HG03095 (cell line): ENCODE data around the gene P4HA3.

ENCODE experiments used
- ATAC-seq: cut with Tn5 transposase; IDR thresholded peaks from one replicate; pipeline ENCODE4 v1.9.1; 2021; ENCODE audit warnings: moderate library complexity; ENCODE audit not compliant: unreplicated experiment

Gene P4HA3

DNA sequence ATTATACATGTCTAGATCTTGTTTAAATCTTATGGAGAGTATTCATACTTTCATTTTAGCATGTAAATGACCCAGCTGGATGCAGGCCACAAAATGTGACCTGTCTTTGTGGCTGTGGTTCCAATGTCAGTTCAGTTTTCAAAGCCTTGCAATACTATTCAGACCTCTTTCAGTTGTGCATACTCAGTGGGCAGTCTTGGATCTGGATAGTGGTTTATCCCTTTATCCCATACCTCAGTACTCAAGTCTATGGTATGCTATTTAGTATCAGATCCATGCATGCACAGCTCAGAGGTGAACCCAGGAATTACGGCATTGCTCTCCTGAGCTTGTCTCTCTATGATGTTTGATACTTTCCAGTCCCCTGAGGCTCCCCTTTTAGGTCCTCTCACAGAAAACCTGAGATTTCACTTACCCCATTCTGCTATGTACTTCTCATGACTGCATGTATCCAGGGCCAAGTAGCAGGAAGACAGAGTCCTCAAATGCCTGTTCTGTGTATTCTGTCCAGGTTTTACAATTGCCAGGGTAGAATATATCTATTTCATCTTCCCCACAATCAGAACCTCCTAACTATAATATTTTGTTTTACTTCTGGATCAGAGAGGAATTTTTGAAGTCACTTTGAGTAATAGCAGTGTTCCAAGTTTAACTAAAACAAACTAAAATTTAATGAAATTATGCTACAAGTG lies 6.9 kb upstream of the P4HA3 start:
- no peak for ATAC-seq

DNA sequence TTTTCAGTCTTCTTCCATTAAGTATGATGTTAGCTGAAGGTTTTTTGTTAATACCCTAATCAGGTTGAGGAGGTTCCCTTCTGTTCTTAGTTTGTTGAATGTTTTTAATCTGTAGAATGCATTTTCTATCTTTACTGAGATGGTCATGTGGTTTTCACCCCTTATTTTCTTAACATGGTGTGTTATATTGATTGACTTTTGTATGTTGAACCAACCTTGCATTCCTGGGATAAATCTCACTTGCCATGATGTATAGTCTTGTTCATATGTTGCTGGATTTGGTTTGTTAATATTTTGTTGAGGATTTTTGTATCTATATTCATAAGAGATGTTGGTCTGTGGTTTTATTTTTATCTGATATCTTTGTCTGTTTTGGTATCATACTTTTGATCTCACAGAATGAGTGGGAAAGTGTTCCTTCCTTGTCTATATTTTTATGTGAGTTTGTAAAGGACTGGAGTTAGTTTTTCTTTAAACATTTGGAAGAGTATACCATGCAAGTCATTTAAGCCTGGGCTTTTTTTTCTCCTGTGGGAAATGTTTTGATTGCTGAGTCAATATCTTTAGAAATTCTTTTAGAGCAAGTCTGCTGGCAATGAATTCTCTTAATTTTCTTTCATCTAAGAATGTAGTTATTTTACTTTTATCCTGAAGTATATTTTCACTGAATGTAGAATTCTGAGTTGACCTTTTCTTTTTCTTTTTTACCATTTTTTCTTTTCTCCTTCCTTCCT lies 5.5 kb upstream of the P4HA3 start:
- ATAC-seq, result no peak

DNA sequence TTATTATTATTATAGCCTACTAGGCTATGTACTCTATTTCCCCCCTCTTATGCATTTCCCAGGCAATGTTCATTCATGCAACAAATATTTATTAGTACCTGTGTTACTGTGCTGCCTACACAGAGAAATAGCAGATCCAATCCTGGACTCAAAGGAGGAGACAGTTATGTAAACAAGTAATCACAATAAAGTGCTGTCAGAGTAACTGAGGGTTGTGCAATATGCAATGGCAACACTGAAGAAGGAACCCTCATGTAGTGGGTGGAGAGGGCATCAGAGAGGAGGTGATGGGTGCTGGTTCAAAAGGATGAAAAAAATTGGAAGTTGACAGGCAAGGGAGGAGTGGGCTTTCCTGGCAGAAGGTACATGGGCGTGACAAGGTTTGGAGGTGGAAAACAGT lies 886 bp upstream of the P4HA3 start:
- no peak for ATAC-seq

DNA sequence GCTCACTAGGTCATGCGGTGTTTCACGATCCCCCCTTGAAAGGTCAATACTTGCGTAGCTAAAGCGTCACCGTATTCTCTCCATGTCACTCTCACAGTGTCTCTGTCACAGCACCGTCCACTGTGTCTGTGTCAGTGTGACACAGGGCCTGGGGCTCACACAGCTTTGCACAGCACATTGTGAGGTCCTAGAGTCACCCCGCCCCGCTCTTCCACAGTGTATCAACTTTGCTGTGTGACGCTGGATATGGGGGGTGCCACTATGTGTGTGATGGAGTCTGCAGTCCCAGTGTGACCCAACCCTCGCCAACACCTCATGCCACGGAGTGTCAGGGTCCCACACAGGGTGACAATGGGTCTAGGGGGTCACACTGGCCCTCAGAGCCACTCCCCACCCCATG lies 583 bp downstream of the P4HA3 start:
- no peak for ATAC-seq

DNA sequence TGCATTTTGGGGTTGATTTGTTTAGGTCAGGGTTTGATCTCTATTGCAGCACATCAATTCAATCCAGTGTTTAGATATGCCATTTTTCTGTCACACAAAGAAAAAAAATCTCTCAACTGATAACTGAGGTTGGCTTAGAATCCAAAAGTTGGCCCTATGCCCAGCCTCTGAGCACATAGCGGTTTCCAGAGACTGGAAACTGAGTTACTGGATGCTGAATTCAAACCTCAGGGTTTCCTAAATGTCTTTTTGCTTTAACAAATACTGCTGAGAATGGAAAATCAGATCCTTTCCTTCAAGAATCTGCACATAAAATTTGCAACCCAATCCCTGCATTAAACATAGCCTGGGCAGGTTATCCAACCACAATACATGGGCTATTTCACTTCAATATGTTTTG lies 4.0 kb downstream of the P4HA3 start:
- no peak for ATAC-seq

DNA sequence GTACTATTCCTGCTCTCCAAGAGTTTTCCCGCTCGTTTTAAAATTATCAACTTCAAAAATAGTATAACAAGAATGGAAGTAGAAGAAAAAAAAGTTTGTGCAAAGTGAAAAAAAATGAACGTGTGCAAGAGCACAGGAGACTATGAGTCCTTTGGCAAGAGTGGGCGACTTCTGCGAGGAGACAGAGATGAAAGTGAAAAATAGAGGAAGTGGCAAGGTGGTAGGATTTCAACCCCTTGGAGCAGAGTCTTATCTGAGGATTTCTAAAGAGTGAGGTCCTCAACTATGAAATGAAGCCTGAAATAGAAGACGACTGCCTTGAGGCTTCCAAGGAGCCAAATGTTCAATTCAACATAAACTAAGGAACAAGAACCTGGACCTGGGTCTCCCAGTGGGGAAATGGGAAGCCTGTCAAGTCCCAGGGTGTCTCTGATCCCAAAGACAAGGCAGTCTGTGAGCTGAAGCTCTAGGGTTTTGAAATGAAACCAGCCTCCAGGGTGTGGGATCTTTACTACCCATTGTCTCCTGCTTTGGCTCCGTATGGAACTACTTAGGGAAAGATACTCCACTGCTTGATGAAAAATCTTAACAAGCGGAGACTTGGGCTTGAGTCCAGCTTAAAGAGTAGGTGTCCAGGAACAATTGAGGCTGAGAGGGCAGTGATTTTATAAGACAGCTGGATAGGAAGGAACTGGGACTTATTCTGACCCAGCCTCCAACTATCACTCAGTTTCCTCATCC lies 4.8 kb downstream of the P4HA3 start:
- ATAC-seq, result no peak

DNA sequence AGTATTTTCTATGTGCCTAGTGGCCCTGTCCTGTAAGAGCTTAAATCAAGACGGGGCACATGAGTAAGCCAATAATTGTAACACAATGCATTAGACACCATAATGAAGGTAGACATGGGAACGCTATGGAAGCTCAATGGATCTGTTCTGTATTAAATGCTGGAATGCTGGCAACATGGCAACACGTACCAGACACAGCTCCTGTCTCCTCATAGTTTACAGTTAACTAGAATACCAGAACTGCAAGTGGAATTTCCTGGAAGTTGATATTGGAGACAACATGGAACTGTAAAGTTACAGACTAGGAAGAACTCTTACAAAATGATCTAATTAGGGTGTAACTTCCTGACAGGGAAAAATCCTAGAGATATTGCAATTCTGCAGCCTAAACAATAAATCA lies 12.4 kb downstream of the P4HA3 start:
- no peak for ATAC-seq

DNA sequence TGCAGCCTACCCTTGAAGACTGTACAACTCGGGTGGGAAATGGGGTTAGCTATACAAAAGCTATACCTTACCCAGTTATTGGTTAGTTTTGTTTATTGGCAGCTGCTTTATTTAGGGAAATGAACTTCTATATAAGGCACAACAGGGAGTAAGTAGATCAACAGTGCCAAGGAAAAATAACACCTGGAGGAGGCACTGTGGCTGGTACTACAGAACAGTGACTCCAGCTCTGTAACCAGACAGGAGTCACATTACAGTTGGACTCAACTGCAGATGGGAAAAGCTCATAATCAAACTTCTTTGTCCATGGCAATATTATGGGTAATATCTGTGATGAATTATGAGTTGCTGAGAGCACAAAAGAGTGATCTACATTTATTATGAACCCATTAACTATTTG lies 14.0 kb downstream of the P4HA3 start:
- no peak for ATAC-seq

DNA sequence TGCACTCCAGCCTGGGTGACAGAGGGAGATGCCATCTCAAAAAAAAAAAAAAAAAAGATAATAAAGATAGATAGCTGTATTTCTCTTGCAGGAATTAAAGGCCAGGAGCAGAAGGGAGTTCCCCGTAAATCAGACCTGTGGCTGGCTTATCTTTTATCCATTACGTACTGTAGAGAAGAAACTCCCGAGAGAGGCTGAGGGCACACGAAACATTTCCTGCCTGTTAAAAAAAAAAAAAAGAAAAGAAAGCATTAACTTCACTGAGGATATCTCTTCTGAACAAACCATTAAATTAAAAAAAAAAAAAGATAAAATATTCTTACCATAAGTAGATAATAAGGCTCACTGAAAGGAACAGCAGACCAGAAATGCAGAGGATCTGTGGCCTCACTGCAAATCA lies 22.5 kb downstream of the P4HA3 start:
- ATAC-seq, result no peak

DNA sequence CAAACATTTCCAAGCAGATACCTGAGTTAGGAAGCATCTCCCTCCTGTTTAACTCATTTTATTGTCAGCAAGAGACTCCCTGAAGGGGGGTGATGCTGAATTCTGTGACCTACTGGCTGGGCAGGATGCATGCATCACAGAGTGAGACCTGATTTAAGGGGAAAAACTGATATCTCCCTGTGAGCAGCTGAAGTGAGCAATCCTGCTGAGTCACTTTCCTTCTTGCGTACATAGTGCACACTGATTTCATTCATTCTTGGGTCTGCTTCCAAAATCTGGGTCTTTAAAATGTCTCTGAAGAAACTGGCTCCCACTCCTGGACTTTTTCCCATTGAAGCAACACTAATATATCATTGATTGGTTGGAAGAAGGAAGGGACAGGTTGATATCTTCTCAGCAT lies 23.3 kb downstream of the P4HA3 start:
- ATAC-seq, result no peak

DNA sequence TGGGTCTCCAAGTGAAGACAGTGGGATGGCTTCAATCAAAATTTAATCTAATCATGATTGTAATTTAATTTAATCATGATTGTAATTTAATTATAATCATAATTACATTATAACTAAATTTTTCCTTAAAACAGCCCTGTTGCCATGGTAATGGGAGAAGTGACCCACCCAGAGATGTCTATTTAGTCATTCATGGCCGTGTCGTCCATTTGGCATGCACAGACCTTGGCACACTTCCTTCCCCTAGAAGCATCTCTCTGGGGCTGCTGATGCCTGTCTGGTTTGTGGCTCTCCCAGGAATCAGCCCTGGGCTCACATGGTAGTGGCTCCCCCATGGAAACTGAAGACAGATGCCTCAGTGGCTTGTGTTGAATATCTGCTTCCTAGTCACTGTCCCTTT lies 27.0 kb downstream of the P4HA3 start:
- no peak for ATAC-seq

DNA sequence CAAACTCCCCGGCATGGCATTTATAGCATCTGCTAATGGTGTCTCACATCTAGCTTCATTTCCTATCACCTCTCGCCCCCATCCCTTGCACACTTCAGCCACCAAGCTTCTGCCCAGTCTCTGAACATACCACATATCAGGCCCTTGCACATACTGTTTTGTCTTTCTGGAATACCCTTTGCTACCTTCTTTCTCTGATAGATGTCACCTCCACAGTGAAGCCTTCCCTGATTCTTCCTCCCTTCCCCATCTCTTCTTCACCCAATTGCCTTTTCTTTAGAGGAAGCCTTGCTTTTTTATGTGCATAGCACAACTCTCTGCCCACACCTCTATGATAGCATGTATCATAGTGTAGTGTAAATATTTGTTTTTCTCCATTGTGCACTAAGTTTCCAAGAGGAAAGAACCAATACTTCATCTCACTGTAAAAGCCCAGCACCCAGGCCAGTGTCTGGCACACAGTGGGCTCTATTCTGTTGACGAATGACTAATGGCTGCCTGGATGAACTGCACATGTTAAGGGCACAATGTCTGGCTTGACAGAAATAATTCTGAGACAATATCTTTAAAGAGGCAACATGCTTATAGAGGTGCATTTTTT lies 27.8 kb downstream of the P4HA3 start:
- no peak for ATAC-seq

DNA sequence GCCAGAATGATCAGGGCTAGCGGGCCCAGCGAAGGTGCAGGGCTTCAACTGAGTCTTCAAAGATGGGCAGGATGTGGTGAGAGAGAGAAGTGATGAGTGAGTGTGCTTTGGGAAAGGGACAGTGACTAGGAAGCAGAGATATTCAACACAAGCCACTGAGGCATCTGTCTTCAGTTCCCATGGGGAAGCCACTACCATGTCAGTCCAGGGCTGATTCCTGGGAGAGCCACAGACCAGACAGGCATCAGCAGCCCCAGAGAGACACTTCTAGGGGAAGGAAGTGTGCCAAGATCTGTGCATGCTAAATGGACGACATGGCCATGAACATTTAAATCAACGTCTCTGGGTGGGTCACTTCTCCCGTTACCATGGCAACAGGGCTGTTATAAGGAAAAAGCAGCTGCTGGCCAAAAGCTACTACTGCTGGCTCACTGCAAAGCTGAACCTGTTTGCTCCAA lies 28.5 kb downstream of the P4HA3 start:
- ATAC-seq, result no peak

DNA sequence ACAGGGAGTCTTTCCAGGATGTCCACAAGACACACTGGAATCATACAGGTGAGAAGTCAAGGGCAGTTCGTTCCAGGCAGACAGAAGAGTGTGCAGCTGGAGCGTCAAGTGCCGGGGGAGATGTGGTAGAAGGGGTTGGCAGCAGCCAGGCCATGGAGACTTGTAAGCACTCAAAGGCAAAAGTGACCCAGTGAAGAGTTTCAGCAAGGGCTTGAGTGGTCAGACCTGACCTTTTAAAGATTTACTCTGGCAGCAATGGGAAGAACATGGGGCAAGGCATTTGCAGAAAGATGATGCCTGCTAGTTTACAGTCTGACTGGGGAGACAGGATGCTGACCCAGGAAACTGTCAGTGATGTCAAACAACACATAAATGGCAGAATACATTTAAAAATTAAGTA lies 29.0 kb downstream of the P4HA3 start:
- no peak for ATAC-seq

DNA sequence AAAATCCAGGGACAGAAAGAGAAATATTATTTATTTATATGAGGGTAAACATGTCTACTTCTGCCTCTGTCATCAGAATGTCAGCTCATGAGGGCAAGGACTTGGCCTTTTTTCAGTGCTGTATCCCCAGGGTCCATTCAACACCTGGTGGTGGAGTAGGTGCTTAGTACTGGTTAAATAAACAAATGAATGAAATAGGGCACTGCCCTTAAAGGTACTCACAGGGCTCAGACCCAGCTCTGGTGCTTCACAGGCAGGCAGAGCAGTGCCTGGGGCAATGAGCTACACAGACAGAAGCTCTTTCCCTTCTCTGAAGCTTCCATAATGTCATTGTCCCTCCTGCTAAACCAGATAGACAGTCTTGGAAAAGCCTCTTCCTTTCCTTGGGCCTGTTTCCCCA lies 30.9 kb downstream of the P4HA3 start:
- no peak for ATAC-seq

DNA sequence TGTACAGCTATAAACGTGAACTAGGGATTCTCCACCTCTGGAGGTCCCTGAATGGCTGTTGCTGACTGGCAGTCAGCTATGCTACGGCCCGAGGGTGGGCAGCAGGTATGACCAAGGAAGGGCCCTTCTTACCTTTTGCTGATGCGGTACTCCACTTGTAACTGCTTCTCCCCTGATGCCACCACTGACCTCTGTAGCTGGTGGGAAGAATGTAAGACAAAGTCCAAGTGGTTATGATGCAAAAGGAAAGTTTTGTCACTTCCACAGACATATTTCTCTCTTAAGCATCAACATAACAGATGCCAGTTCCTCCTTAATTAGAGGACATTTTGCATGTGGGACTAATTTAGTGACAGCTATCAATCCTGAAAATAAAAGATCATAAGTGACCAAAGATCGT lies 32.2 kb downstream of the P4HA3 start:
- no peak for ATAC-seq

DNA sequence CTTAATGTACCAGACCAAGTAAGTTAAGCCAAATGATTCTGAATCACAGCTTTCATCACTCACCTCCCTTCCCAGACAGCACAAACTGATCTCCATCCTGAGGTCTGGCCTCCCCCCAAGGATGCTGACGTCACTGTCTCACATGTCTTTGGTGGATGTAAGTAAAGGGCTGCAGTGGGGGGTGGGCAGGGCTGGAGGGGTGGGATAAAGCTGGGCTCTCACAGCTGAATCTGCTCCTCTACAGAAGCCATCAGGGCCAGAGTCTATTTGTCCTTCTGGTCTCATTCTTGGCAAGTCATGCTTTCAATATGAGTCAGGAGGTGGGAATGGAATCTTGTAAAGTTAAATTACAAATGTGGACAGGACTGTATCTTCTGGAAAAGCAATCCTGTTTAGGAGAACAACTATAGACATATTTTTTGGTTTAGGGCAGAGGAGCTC lies 32.7 kb downstream of the P4HA3 start:
- no peak for ATAC-seq

DNA sequence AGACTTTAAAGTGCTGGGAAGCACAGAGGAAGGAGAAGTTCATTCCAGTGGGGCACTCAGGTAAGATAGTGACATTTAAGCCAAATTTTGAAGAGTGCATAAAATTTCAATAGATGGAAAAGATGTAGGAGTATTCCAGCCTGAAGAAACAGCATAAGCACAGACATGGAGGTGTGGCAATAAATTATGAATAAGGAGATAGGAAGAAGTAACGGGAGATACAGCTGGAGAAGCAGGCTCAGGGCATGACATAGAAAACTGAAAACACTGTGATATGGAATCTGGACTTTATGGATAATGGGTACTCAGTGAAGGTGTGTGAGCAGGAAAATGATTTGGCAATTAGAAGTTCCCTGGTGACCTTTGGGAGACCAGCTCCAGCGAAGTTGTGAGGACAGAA lies 33.3 kb downstream of the P4HA3 start:
- no peak for ATAC-seq

DNA sequence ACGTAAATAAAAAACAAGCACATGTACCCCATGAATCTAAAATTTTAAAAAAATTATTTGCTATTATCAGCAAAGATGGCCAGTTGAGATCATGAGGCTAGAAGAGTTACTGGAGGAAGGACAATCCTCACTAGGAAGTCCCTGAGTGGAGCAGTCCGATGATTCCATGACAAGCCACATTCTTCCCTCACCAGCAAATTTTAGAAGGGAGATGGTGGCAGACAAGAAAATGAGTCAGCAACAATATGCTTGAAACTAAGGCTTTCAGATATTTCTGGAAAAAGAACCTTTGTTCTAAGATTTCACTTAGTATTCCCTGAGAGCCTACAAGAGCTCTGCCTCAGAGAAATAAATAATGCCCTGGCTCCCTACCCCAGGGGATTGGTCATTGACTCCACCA lies 34.9 kb downstream of the P4HA3 start:
- ATAC-seq, result no peak

DNA sequence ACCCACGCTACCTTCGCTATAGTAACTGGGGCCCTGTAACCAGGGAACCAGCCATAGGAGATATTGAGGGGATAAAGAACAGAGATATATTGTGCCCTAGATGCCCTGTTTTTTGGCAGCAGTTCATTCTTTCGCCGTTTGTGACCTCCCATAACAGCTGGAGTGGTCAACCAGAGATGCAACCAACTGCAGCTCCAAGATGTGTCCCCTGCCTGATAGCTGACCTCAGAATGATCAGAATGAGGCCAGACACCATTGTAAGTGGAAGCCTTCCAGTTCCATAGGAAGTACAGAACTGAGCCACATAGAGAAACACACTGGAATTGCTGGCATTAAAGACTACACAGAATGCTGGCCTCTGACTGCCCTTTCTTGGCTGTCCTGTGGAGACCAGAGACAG lies 39.2 kb downstream of the P4HA3 start:
- ATAC-seq, result no peak

DNA sequence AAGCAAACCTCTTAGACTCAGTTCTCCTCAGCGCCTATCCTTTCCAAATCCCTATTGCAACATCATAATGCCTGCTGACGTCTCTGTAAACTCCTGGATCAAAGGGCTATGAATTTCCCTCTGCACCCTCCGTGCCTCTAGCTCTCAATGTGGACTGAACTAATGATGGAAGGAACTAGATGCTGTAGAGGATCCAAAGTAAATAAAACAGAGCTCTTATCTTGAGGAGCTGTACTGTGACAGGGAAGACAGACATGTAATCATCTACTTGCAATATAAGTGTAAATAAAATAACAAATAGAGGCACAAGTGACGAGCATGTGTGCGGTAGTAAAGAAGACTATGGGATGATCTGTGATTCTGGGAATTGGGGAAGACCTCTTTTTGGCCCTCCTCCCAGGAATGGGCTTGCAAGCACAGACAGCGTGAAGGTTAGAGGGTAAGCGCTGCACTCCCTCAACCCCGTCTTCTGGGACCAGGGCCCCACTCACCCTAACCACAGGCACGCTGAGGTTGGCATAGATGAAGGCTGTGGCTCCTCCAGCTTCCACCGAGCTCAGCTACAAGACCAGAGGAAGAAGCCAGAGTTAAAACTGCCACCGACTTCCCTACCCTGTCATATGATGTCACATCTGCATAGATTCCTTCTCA lies 42.2 kb downstream of the P4HA3 start:
- ATAC-seq, result no peak
